PC-3 (cell line): ENCODE measurements around the gene SLC12A5. TPM values are rescaled to one million over a fixed set of nuclear protein-coding genes. Genes with fewer than 3 reads are reported as not detected.

Experiments
- ATAC-seq: fragments of 200-7000 bp; cut with Tn5 transposase; 2 replicates; pipeline ENCODE4 v1.9.1; 2020; ENCODE audit warnings: mild to moderate bottlenecking, moderate library complexity
- BruUV-seq: library from RNA; stranded (reverse); fragments of 400-500 nt; replicated peaks from 2 replicates; lab custom pipeline; 2021; lab: Mats Ljungman, UMichigan
- CTCF ChIA-PET: fragments of 300-600 bp; sonication (Branson Sonifier 250); formaldehyde crosslinking; loops from one replicate; lab custom pipeline; 2022; ENCODE audit warnings: antibody characterized with exemption; lab: Charles Lee
- POLR2A ChIA-PET: fragments of 300-600 bp; sonication (Branson Sonifier 250); formaldehyde crosslinking; loops from one replicate; lab custom pipeline; 2022; ENCODE audit warnings: antibody characterized with exemption; ENCODE audit not compliant: unreplicated experiment; lab: Charles Lee
- DNase-seq: peaks from one replicate; pipeline ENCODE4 v3.0.0-alpha.2; 2015
- H2AFZ ChIP-seq: fragments of 300-600 bp; sonication (generic); 2 replicates; pipeline ENCODE4 v1.6.0; 2016; ENCODE audit warnings: antibody characterized with exemption, low read length
- H3F3A ChIP-seq: fragments of 300-600 bp; sonication (generic); one replicate; pipeline ENCODE4 v1.6.0; 2017; ENCODE audit warnings: antibody characterized with exemption, low read length, control low read depth, mild to moderate bottlenecking; ENCODE audit not compliant: unreplicated experiment
- H3K27ac ChIP-seq: fragments of 300-600 bp; sonication (generic); 2 replicates; pipeline ENCODE4 v1.5.1; 2016; ENCODE audit warnings: mild to moderate bottlenecking, low read length
- H3K27me3 ChIP-seq: fragments of 300-600 bp; sonication (generic); 2 replicates; pipeline ENCODE4 v1.6.1; 2016; ENCODE audit warnings: low read length, mixed read lengths
- H3K36me3 ChIP-seq: fragments of 300-600 bp; sonication (generic); 2 replicates; pipeline ENCODE4 v1.6.1; 2016; ENCODE audit warnings: low read depth, mixed run types, low read length, mixed read lengths
- H3K4me1 ChIP-seq: fragments of 300-600 bp; sonication (generic); 2 replicates; pipeline ENCODE4 v1.5.1; 2016; ENCODE audit warnings: low read length; ENCODE audit not compliant: insufficient read depth
- H3K4me2 ChIP-seq: fragments of 300-600 bp; sonication (generic); 2 replicates; pipeline ENCODE4 v1.6.0; 2016; ENCODE audit warnings: low read length
- H3K4me3 ChIP-seq: fragments of 300-600 bp; sonication (generic); 2 replicates; pipeline ENCODE4 v1.5.1; 2016; ENCODE audit warnings: mild to moderate bottlenecking, low read length, mixed read lengths
- H3K79me2 ChIP-seq: fragments of 300-600 bp; sonication (generic); 2 replicates; pipeline ENCODE4 v1.6.1; 2017; ENCODE audit warnings: low read length, mixed read lengths
- H3K9ac ChIP-seq: fragments of 300-600 bp; sonication (generic); 2 replicates; pipeline ENCODE4 v1.6.0; 2016; ENCODE audit warnings: mild to moderate bottlenecking, low read length
- H3K9me2 ChIP-seq: fragments of 300-600 bp; sonication (generic); replicated peaks from 2 replicates; pipeline ENCODE4 v1.6.1; 2016; ENCODE audit warnings: mixed run types, low read length, mixed read lengths
- H3K9me3 ChIP-seq: fragments of 300-600 bp; sonication (generic); 2 replicates; pipeline ENCODE4 v1.6.1; 2016; ENCODE audit warnings: low read length, mixed read lengths
- H4K20me1 ChIP-seq: fragments of 300-600 bp; sonication (generic); 2 replicates; pipeline ENCODE4 v1.6.1; 2016; ENCODE audit warnings: low read length, mixed read lengths
- CTCF ChIP-seq: fragments of 300-600 bp; sonication (generic); conservative IDR thresholded peaks from 2 replicates; pipeline ENCODE4 v1.5.1; 2017; ENCODE audit warnings: antibody characterized with exemption, low read depth, mild to moderate bottlenecking, low read length
- EZH2 ChIP-seq: fragments of 300-600 bp; sonication (generic); IDR thresholded peaks from one replicate; pipeline ENCODE4 v1.6.1; 2017; ENCODE audit warnings: antibody characterized with exemption, mild to moderate bottlenecking, low read length; ENCODE audit not compliant: unreplicated experiment
- EZH2phosphoT487 ChIP-seq: fragments of 300-600 bp; sonication (generic); IDR thresholded peaks from 2 replicates; pipeline ENCODE4 v1.6.1; 2018; ENCODE audit warnings: mild to moderate bottlenecking, antibody characterized with exemption, low read length, borderline replicate concordance
- intact Hi-C: fragments of 100-400 bp; cut with micrococcal nuclease; formaldehyde crosslinking; loops from 2 replicates; pipeline ENCODE4 v1.9.0; 2023
- total RNA-seq: library from RNA; depleted of rRNA; stranded (reverse); fragments of >200 nt; gene quantifications from 2 replicates; pipeline ENCODE4 v1.2.3, GENCODE V29; 2014

The SLC12A5 gene
- total RNA-seq, 1 experiment from 2014 or later = 2.4 TPM

GRCh38 chr20:46058599-46059281, 29.7 kb downstream of the SLC12A5 start:
- Histone ChIP-seq H3K9me3 (no peaks in the 10 kb centered on the region), H3K9me2 (no peaks in the 10 kb centered on the region), H3K9ac (no peak overlapping the region), H3K79me2 (no peaks in the 10 kb centered on the region), H3K4me1 (no peaks in the 10 kb centered on the region), H3K27me3 (no peaks in the 10 kb centered on the region), H3K36me3 (peaks cover 25% of the 10 kb centered on the region), H3K27ac (no peak overlapping the region), H3F3A (no peaks in the 10 kb centered on the region), H2AFZ (no peak overlapping the region), H3K4me3 (no peak overlapping the region), H4K20me1 (no peaks in the 10 kb centered on the region), H3K4me2 (no peak overlapping the region)
- ATAC-seq (peak; percentile 19; the same call in 1 of the 2 replicates), DNase-seq (no peak)
- intact Hi-C loops = no loop called here
- ChIA-PET POLR2A (no interaction called here), CTCF (no interaction called here)
- BruUV-seq = no TSS peak
- TF ChIP-seq EZH2phosphoT487 (no peak), CTCF (no peak), EZH2 (no peak)

GRCh38 chr20:46060301-46060881, 31.4 kb downstream of the SLC12A5 start:
- H3K9me3 ChIP-seq = no peaks in the 10 kb centered on the region
- BruUV-seq = no TSS peak
- H4K20me1 ChIP-seq = no peaks in the 10 kb centered on the region

More at GRCh38 chr20:46060301-46060881, 31.4 kb downstream of the SLC12A5 start:
- ATAC-seq (no peak), DNase-seq (no peak)
- Histone ChIP-seq H2AFZ (no peak overlapping the region), H3K27ac (no peak overlapping the region), H3K9ac (no peak overlapping the region), H3F3A (no peaks in the 10 kb centered on the region), H3K36me3 (peaks cover 42% of the 10 kb centered on the region), H3K79me2 (no peaks in the 10 kb centered on the region), H3K4me2 (no peak overlapping the region), H3K4me1 (no peaks in the 10 kb centered on the region), H3K27me3 (no peaks in the 10 kb centered on the region), H3K9me2 (no peaks in the 10 kb centered on the region), H3K4me3 (no peak overlapping the region)
- no peak for TF ChIP-seq EZH2phosphoT487
- no peak for TF ChIP-seq CTCF
- no peak for TF ChIP-seq EZH2
- ChIA-PET POLR2A (interaction anchor here (0.6 kb wide), 1 partner anchor 283 kb away, joined by 3 read pairs; no protein-coding TSS in a partner anchor), CTCF (no interaction called here)
- intact Hi-C loops = no loop called here
